ENCODE data around the gene MYO5A.
A peak's percentile ranks its signal among the peaks of the same experiment; 100 is the strongest.
"Not testable (repeated sequence)": the region's sequence is repeated elsewhere in the genome, so short reads cannot be mapped to it uniquely, and the experiment has no call there.

MYO5A gene

GRCh38 chr15:52288986-52289385, 239.7 kb downstream of the MYO5A start:
- no peak for DNase-seq (ENCODE audit: low read depth)

DNA sequence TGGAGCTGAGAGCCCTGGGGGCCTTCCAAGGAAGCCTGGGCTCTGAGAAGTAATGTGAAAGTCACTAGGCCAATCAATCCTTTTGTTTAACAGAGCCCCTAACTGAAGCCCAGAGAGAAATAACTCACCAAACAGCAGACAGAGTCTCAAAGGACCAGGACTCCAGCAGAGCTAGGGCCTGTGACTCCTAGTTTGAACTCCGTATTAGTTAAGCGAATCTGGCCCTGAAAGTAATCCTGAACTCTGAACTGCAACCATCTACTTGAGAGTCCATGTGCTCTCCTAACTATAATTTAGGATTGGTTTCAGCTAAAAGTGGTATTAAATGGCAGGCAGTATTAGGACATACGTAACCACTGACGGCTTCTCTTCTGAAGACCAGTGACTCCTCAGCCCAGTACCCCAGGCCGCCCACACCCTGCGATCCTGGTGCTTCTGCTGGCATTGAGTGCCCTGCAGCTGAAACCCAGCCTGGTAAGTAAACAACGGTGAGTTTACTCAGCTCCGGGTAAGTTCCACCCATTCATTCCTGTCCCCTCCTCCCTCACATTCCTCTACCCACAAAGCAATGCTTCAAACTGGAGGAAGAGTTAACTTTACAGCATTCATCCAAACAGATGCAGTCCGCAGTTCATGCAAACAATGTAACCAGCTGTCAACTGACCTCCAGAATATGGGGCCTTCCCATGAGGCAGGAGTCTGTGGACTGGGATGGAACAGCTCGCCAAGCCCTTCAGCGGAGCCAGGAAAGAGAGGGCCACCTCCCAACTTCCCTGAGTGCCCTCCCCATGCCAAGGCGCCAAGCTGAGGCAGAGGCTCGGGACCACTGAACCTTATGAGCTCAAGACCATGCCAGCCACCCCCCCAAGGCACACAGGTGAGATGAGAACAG, 240.4 kb downstream of the MYO5A start:
- no peak for DNase-seq (ENCODE audit: low read depth)

DNA sequence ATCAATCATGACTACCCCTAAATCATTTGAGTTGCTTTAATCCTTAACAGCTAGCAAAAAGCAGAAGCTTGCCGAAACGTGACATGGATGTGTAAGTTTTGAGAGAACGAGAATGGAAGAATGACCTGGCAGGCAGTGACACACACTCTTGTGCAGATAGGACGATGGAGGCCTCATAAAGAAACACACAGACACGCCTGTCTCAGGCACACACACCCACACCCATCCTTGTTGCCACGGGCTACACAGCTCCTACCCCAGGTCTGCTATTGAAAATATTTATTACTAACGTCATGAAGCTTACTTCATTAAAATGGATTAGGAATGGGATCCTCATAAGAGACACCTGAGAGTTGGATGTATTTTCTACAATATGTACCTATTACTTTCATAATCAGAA, 241.6 kb downstream of the MYO5A start:
- no peak for DNase-seq (ENCODE audit: low read depth)

- DNase-seq (ENCODE audit: low read depth), result not testable (repeated sequence)
Observed at GRCh38 chr15:52285941-52286340, 242.7 kb downstream of the MYO5A start.

GRCh38 chr15:52284164-52284563, 244.5 kb downstream of the MYO5A start:
- no peak for DNase-seq (ENCODE audit: low read depth)

DNA sequence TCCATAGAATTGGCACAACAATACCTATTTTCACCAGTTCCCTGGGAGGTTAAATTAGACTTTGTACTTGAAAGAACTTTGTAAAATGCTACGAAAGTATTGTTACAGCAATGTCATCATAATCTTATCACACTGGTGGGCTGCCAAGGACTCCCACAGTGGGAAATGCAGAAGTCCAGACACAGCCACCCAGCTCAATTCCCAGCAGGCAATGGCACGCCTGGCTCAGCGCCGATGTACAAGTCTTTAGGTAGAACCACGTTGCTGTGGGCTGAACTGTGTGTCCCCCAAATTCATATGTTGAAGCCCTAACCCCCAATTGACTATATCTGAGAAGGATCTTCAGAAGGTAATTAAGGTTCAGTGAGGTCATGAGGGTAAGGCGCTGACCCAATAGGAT, 245.4 kb downstream of the MYO5A start:
- no peak for DNase-seq (ENCODE audit: low read depth)

DNA sequence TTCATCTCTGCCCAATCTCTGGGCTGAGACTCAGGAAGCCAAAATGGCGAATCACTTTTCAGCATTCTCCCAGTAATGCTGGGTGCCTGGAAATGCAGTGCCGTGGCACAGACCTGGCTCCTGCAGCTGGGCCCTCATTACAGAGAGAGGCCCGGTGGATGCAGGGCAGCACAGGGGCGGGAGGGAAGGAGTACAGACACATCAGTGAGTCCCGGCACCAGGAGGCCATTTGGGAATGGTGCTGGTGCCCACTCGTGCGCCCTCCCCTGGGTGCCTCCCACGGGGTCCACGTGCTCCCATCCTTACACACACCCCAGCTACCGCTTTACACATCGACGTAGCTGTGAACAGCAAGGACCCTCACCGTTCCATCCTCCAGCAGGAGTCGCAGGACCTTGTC, 246.3 kb downstream of the MYO5A start:
- no peak for DNase-seq (ENCODE audit: low read depth)

- no peak for DNase-seq (ENCODE audit: low read depth)
Observed at GRCh38 chr15:52281085-52282035, 247.3 kb downstream of the MYO5A start.

DNA sequence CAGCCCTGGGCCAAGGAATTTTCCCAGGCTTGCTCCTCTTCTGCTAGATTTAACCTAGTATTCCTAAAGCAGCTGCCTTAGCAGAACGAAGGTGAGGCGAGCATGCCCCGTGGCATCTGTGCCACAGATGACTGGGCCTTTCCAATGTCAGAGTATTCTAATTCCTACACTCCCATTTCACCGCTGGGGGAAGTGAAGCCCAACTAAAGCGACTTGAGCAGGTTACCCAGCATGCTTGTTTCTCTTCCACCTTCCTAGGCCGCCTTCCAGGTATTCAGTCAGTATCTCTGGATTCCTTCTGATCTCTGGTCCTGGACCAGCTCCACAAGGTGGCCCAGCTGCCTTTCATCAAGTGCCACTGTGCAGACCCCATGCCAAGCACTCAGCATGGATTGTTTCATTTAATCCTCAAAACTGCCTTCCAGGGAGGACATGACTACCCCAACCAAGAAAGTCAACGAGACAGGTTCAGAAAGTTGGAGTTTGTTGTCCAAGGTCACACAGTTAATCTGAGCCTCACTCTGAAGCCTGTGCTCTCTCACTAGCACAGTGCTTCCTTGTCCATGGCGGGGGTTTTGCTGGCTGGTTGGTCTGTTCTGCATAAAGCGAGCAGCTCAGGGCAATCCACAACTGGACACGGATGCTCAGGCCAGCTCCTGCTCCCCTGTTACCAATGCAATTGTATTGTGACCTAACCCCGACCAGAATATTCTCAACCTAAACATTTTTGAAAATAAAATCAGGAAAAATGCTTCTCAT, 248.2 kb downstream of the MYO5A start:
- no peak for DNase-seq (ENCODE audit: low read depth)

DNA sequence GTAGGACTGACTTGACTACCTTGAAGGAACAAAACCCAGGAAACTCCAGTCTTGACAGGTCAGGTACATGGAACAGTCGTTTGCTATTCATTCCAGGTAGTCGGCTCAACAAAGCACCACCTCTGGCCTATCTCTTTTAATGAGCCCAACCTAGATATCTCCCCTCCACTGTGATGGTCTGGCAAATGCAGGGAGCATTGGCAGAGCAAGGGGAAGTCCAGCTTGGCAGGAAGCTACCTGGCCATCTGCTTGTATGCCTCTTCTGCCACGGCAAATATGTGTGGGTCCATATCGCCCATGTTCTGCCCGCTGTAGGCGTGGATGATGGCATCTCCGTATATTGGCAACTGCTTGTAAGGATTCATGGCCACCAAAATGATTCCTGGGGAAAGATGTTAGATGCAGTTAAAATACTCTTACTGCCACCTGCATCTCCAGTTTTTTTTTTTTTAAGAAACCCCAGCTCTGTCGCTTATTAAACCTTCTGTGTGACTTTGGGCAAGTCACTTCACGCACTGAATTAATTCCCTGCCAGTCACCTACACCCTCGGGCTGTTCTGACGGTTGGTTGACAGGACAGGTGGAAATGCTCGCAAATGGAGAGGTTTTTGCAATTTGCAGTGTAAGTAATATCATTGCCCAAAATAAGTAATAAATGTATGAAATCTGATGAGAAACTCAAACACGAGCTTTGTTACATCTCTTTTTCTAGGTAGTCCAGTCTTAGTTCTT, 249.9 kb downstream of the MYO5A start:
- no peak for DNase-seq (ENCODE audit: low read depth)

DNA sequence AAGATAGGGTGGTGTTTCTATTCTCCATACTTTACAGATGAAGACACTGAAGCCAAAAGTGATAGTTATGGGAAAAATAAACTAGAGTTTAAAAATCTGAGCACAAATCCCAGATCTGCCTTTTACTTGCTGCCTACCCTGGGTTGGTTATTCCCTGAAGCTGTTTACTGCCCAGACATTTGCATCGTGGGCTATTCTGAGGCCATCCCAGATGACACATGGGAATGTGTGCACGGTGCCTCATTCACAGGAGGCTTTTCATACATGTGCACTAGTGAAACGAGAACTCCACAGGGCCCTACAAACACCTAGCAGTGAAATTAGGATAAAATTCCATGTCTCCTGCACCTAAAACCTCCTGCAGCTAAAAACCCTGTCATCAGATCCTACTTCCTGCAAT, 250.5 kb downstream of the MYO5A start:
- no peak for DNase-seq (ENCODE audit: low read depth)

- no peak for DNase-seq (ENCODE audit: low read depth)
Observed at GRCh38 chr15:52277575-52277974, 251.1 kb downstream of the MYO5A start.

GRCh38 chr15:52276256-52276770, 252.4 kb downstream of the MYO5A start:
- DNase-seq (ENCODE audit: low read depth), result no peak

DNA sequence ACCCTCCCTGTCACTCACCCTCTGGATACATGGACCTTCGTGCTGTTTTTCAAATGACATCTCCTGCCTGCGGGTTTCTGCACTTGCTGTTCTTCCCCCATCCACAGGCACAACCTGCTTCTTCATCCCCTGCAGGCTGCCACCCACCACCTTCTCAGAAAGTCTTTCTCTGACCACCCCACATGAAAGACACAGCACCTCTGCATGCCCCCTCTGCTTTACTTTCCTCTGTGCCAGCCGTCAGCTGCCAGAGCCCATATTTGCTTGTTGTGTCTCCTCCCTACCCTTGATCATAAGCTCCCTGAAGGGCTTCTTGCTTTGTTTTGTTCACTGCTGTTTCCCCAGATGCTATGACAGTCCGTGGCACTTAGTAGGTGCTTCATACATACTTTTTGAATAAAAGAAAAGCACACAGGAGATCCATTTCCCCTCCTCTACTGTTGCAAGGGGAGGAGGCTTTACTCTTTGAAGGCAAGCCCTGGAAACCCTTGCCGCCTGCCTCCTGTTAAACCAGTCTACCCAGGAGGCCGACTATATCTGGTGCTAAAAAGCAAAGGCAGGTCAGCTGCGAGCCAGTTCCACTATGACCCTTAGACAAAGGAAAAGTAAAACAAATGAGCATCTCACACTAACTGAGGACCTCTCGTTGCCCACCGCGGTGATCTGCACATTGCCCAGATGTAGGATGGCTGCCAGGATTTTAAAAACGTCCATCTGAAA, 265.0 kb downstream of the MYO5A start:
- DNase-seq (ENCODE audit: low read depth), result no peak

GRCh38 chr15:52262364-52262763, 266.3 kb downstream of the MYO5A start:
- no peak for DNase-seq (ENCODE audit: low read depth)

- peak; percentile 7 for DNase-seq (ENCODE audit: low read depth)
Observed at GRCh38 chr15:52261498-52262242, 267.0 kb downstream of the MYO5A start.

DNA sequence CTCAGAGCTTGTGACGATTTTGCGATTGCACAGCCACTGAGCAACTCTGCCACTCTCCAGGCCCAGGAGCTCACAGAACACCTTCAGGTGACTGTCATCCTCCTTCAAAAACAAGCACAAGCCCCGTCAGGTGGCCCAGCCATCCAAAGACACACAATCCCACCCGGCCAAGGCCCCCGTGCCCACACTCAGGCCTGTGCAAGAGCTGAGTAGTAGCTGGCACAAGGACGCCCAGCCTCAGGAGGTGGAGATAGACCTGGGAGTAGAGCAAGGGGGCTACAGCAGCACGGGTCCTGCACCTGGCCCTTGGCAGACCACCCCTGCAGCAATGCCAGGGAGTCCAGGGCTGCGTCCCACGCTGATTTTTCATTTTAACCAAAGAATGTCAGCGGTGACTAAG, 267.7 kb downstream of the MYO5A start:
- DNase-seq (ENCODE audit: low read depth), result no peak

DNA sequence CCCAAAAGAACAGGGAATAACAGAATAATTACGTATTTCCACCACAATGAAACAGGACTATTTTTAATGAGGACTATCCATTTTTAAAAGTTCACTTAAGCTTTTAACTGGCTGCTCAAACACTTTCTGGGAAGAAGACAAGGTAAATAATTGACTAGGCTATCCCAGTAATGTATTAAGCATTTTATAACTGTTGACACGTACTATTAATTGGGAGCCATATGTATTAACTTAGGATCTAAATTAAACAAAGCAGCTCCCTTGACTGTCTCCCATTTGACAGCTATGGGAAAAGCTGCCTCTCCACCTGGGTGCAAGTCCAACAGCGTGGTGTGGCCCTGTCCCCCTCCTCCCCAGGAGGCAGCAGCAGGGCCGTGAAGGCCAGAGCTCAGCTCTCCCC, 269.2 kb downstream of the MYO5A start:
- DNase-seq (ENCODE audit: low read depth), result no peak

DNA sequence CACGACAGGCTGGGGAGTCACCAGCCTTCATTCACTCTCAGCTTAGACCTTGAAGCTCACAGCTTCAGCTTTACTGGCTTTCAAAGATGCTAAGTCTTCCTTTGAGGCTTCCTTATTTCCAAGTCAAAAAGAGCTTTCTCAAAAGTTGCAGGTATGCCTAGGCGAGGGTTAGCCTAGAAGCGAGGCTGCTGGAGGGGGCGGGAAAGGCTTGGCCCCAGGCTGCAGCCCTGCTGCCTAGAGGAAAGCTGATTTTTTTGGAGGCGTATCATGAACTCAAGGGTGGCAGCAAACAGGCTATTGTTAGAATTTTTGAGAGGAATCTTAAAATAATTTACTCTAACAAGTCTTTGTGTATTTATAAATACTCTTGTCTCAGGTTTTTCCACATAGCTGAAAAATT, 270.2 kb downstream of the MYO5A start:
- no peak for DNase-seq (ENCODE audit: low read depth)

GRCh38 chr15:52257734-52258062, 271.0 kb downstream of the MYO5A start:
- no peak for DNase-seq (ENCODE audit: low read depth)

Data from activated T-helper 1 cell treated with Interleukin-2 at 50 U/mL for 16 hours (primary cell).